IMR-90 (cell line): Measurements from ENCODE around the gene TCP11. TPM values are rescaled to one million over a fixed set of nuclear protein-coding genes. Genes with fewer than 3 reads are reported as not detected.

Experiments
- ATAC-seq: fragments of 200-7000 bp; cut with Tn5 transposase; 2 replicates; pipeline ENCODE4 v1.9.1; 2020; ENCODE audit warnings: low read depth, mild to moderate bottlenecking, moderate library complexity
- BruUV-seq: library from RNA; stranded (reverse); fragments of 400-500 nt; replicated peaks from 2 replicates; lab custom pipeline; 2021; lab: Mats Ljungman, UMichigan
- CTCF ChIA-PET: fragments of 300-600 bp; formaldehyde crosslinking; extraction: SDS; loops from one replicate; lab custom pipeline; 2021; ENCODE audit warnings: antibody characterized with exemption; lab: Yijun Ruan, JAX
- POLR2A ChIA-PET: fragments of 300-600 bp; sonication (Branson Sonifier 250); formaldehyde crosslinking; loops from one replicate; lab custom pipeline; 2022; ENCODE audit warnings: antibody characterized with exemption; ENCODE audit not compliant: unreplicated experiment; lab: Charles Lee
- DNase-seq: peaks from one replicate; pipeline ENCODE4 v3.0.0; 2013
- H2AFZ ChIP-seq: replicated peaks from 2 replicates; pipeline ENCODE3; 2013; ENCODE audit warnings: low read length, mild to moderate bottlenecking; ENCODE audit not compliant: poor library complexity
- H2AK5ac ChIP-seq: 2 replicates; pipeline ENCODE4 v1.6.1; 2013; ENCODE audit warnings: low read depth, low read length, inconsistent platforms
- H2AK9ac ChIP-seq: replicated peaks from 2 replicates; pipeline ENCODE3; 2013; ENCODE audit warnings: mild to moderate bottlenecking, low read depth, low read length, moderate library complexity; ENCODE audit not compliant: poor library complexity
- H2BK120ac ChIP-seq: 2 replicates; pipeline ENCODE4 v1.6.1; 2013; ENCODE audit warnings: low read depth, low read length, inconsistent platforms
- H2BK15ac ChIP-seq: 3 replicates; pipeline ENCODE4 v1.6.1; 2013; ENCODE audit warnings: low read depth, low read length, inconsistent platforms
- H2BK20ac ChIP-seq: 2 replicates; pipeline ENCODE4 v1.6.1; 2013; ENCODE audit warnings: low read depth, mild to moderate bottlenecking, inconsistent platforms, low read length, moderate library complexity
- H2BK5ac ChIP-seq: 2 replicates; pipeline ENCODE4 v1.6.1; 2013; ENCODE audit warnings: mild to moderate bottlenecking, low read depth, low read length, inconsistent platforms; ENCODE audit not compliant: poor library complexity, severe bottlenecking
- H3K14ac ChIP-seq: replicated peaks from 2 replicates; pipeline ENCODE4 v1.6.1; 2013; ENCODE audit warnings: low read depth, low read length, inconsistent platforms
- H3K18ac ChIP-seq: 2 replicates; pipeline ENCODE4 v1.6.1; 2013; ENCODE audit warnings: low read depth, low read length, control low read depth
- H3K23ac ChIP-seq: 2 replicates; pipeline ENCODE4 v1.6.1; 2013; ENCODE audit warnings: low read depth, low read length, inconsistent platforms
- H3K27ac ChIP-seq: 2 replicates; pipeline ENCODE4 v1.5.1; 2013; ENCODE audit warnings: mild to moderate bottlenecking, control low read depth, low read length; ENCODE audit not compliant: insufficient read depth
- H3K27me3 ChIP-seq: 2 replicates; pipeline ENCODE4 v1.6.1; 2013; ENCODE audit warnings: low read length; ENCODE audit not compliant: control insufficient read depth, insufficient read depth
- H3K36me3 ChIP-seq: 2 replicates; pipeline ENCODE4 v1.6.1; 2013; ENCODE audit warnings: low read length, mixed read lengths; ENCODE audit not compliant: control insufficient read depth, insufficient read depth
- H3K4ac ChIP-seq: 2 replicates; pipeline ENCODE4 v1.6.1; 2013; ENCODE audit warnings: low read depth, low read length, inconsistent platforms
- H3K4me1 ChIP-seq: 2 replicates; pipeline ENCODE4 v1.6.1; 2013; ENCODE audit warnings: low read length, mixed read lengths; ENCODE audit not compliant: control insufficient read depth, insufficient read depth
- H3K4me2 ChIP-seq: 2 replicates; pipeline ENCODE4 v1.6.1; 2013; ENCODE audit warnings: low read depth, mild to moderate bottlenecking, control low read depth, low read length, moderate library complexity
- H3K4me3 ChIP-seq: 2 replicates; pipeline ENCODE4 v1.5.1; 2013; ENCODE audit warnings: low read depth, mild to moderate bottlenecking, control low read depth, low read length, moderate library complexity; ENCODE audit not compliant: insufficient read depth
- H3K56ac ChIP-seq: 2 replicates; pipeline ENCODE4 v1.6.1; 2013; ENCODE audit warnings: low read length, inconsistent platforms; ENCODE audit not compliant: insufficient read depth; ENCODE audit errors: extremely low read depth
- H3K79me1 ChIP-seq, 2 experiments: 2 replicates each; pipeline ENCODE4 v1.6.1; 2013; ENCODE audit warnings: low read length in 2 of 2, inconsistent platforms in 1 of 2, low read depth in 1 of 2
- H3K9ac ChIP-seq: 2 replicates; pipeline ENCODE4 v1.6.1; 2013; ENCODE audit warnings: low read depth, low read length, control low read depth
- H3K9me1 ChIP-seq: 2 replicates; pipeline ENCODE4 v1.6.1; 2013; ENCODE audit warnings: low read length, inconsistent platforms; ENCODE audit not compliant: insufficient read depth
- H3K9me3 ChIP-seq: 2 replicates; pipeline ENCODE4 v1.6.1; 2013; ENCODE audit warnings: low read length; ENCODE audit not compliant: control insufficient read depth, insufficient read depth
- H4K20me1 ChIP-seq: 2 replicates; pipeline ENCODE4 v1.6.1; 2013; ENCODE audit warnings: low read length, inconsistent platforms; ENCODE audit not compliant: insufficient read depth
- H4K5ac ChIP-seq: 2 replicates; pipeline ENCODE4 v1.6.1; 2013; ENCODE audit warnings: mild to moderate bottlenecking, low read depth, low read length, control low read depth
- H4K8ac ChIP-seq, 2 experiments: 2 replicates each; pipeline ENCODE4 v1.6.1; 2013; ENCODE audit warnings: low read depth in 2 of 2, low read length in 2 of 2, control low read depth in 1 of 2, inconsistent platforms in 1 of 2
- H4K91ac ChIP-seq: 2 replicates; pipeline ENCODE4 v1.6.1; 2013; ENCODE audit warnings: low read depth, low read length, inconsistent platforms; ENCODE audit not compliant: insufficient read depth
- BHLHE40 ChIP-seq: fragments of 150-350 bp; IDR thresholded peaks from 2 replicates; pipeline ENCODE4 v1.6.1; 2016; ENCODE audit warnings: mild to moderate bottlenecking, low read depth, low read length
- CHD1 ChIP-seq: IDR thresholded peaks from 2 replicates; pipeline ENCODE4 v1.6.1; 2012; ENCODE audit warnings: low read depth, low read length, improper control_type of control experiment
- MAFK ChIP-seq: IDR thresholded peaks from 2 replicates; pipeline ENCODE4 v1.6.1; 2012; ENCODE audit warnings: low read depth, low read length, improper control_type of control experiment
- MAZ ChIP-seq: IDR thresholded peaks from 2 replicates; pipeline ENCODE4 v1.6.1; 2012; ENCODE audit warnings: low read depth, mild to moderate bottlenecking, low read length, improper control_type of control experiment, moderate library complexity, borderline replicate concordance
- RAD21 ChIP-seq: IDR thresholded peaks from 2 replicates; pipeline ENCODE4 v1.6.1; 2012; ENCODE audit warnings: low read length, improper control_type of control experiment
- RFX5 ChIP-seq: IDR thresholded peaks from 2 replicates; pipeline ENCODE4 v1.8.0; 2012; ENCODE audit warnings: low read depth, mild to moderate bottlenecking, low read length, moderate library complexity
- SMC3 ChIP-seq: fragments of 150-350 bp; IDR thresholded peaks from 2 replicates; pipeline ENCODE4 v1.6.1; 2016; ENCODE audit warnings: low read depth, mild to moderate bottlenecking, antibody characterized with exemption, low read length, moderate library complexity
- WGBS, 2 experiments: methylation state at CpG; one replicate each; pipeline versions ENCODE4 v1.1.5 to v1.1.7; 2013; ENCODE audit warnings: missing lambda C conversion rate in 2 of 2; ENCODE audit not compliant: insufficient read length in 1 of 2; ENCODE audit errors: extremely low coverage in 2 of 2; 5-methylcytosine and 5-hydroxymethylcytosine counted together
- dilution Hi-C: fragments of 300-500 bp; cut with HindIII; formaldehyde crosslinking; loops from one replicate; pipeline ENCODE4 v1.14.3; 2018; ENCODE audit warnings: low sequenced_read_pairs; ENCODE audit not compliant: unreplicated experiment
- in situ Hi-C: fragments of 300-500 bp; cut with MboI; formaldehyde crosslinking; loops from 3 replicates; pipeline ENCODE4 v1.14.3; 2019; ENCODE audit warnings: low sequenced_read_pairs, inconsistent platforms, mixed read lengths
- intact Hi-C: fragments of 100-400 bp; cut with micrococcal nuclease; formaldehyde crosslinking; loops from 2 replicates; pipeline ENCODE4 v1.10.0; 2022
- polyA plus RNA-seq, 3 experiments: library from polyadenylated mRNA; depleted of rRNA; stranded (reverse); fragments of >200 nt; gene quantifications; 2 replicates each; pipeline ENCODE4 v1.2.3, GENCODE V29; 2012; ENCODE audit warnings: low replicate concordance in 1 of 3
- total RNA-seq: library from RNA; depleted of rRNA; stranded (reverse); fragments of >200 nt; gene quantifications from 2 replicates; pipeline ENCODE4 v1.2.3, GENCODE V29; 2012
- TF ChIP-seq, protein P1 (sequence below): fragments of 150-350 bp; IDR thresholded peaks from 2 replicates; pipeline ENCODE4 v1.6.1; 2017; ENCODE audit warnings: mild to moderate bottlenecking, antibody characterized with exemption, low read length, low read depth

Gene TCP11
- total and polyA plus RNA-seq, 2 of the 4 experiments (the other 2 are of a cell fraction) = 0.34 to 0.36 TPM

DNA sequence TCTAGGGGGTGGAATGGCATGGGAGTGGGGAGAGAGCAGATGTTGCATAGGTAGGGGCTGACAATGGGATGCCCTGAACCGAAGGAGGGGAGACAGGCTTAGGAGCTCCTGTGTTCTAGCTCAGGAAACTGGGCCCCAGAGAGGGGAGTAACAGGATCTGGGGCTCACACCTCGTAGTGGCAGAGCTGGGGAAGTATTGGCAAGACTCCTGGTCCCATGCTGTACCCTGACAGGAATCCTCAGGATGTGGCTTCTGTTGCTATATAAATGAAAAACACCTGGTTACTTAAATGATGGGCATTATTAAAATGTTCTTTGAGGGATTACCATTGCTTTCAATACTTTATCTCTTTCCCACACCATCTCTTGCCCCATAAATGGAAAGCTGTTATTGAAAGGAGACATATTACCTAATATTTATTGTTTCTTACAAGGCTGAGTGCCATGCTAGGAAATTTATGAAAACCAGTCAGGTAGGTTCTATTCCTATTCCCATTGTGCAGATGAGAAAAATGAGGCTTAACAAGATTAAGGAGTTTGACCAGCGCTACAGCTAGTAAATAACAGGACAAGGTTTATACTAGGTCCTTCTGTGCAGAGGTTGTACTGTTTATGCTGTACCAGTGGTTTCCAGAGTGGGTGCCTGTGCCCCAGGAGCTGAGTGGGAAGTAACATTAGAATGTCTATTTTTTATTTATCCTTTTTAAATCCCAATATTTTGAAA, 35.3 kb upstream of the TCP11 start (continued):
- no peak for TF ChIP-seq RAD21

DNA sequence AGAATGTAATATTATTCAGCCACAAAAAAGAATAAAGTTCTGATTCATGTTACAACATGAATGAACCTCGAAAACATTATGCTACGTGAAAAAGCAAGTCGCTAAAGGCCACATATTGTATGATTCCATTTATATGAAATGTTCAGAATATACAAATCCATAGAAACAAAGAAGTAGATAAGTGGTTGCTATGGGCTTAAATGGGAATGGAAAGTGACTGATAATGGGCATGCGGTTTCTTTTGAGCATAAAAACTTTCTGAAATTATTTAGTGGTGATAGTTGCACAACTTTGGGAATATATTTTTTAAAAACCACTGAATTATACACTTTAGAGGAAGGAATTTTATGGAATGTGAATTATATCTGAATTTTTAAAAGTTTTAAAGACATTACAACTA, 33.4 kb upstream of the TCP11 start:
- no TSS peak for BruUV-seq
- Histone ChIP-seq H2AFZ (no peak overlapping the region), H2BK20ac (no peak overlapping the region), H3K9ac (no peak overlapping the region), H4K8ac (no peak overlapping the region), H3K27me3 (no peaks in the 10 kb centered on the region), H2AK9ac (no peak overlapping the region), H3K36me3 (no peaks in the 10 kb centered on the region), H3K4me1 (peaks cover 25% of the 10 kb centered on the region), H2BK120ac (no peak overlapping the region), H4K91ac (no peak overlapping the region), H3K23ac (no peak overlapping the region), H3K9me3 (no peaks in the 10 kb centered on the region), H4K5ac (no peak overlapping the region), H2BK5ac (no peak overlapping the region), H3K18ac (no peak overlapping the region), H3K4me2 (no peak overlapping the region), H3K14ac (no peak overlapping the region), H3K56ac (no peak overlapping the region), H3K27ac (no peak overlapping the region), H2AK5ac (no peak overlapping the region), H3K4ac (no peak overlapping the region), H3K9me1 (peaks cover 36% of the 10 kb centered on the region), H4K20me1 (no peaks in the 10 kb centered on the region), H3K4me3 (no peak overlapping the region), H2BK15ac (no peak overlapping the region; the same call in 2 of the 3 replicates), H3K79me1 (peaks cover 0 to 2% of the 10 kb centered on the region in 2 experiments; a peak in 1 of 4 replicates)
- intact Hi-C loops = no loop called here
- dilution Hi-C loops = no loop called here
- TF ChIP-seq MAFK (no peak), SMC3 (no peak), MAZ (no peak), RFX5 (no peak), BHLHE40 (no peak), CHD1 (no peak)
- TF ChIP-seq, protein P1, sequence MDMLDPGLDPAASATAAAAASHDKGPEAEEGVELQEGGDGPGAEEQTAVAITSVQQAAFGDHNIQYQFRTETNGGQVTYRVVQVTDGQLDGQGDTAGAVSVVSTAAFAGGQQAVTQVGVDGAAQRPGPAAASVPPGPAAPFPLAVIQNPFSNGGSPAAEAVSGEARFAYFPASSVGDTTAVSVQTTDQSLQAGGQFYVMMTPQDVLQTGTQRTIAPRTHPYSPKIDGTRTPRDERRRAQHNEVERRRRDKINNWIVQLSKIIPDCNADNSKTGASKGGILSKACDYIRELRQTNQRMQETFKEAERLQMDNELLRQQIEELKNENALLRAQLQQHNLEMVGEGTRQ = no peak
- ATAC-seq (no peak), DNase-seq (no peak)
- ChIA-PET POLR2A (no interaction called here), CTCF (no interaction called here)
- in situ Hi-C loops = no loop called here
- WGBS, 2 experiments = no CpG with 5 or more reads among the region's 4 CpGs
